ENCODE data around the gene FAR1.

The FAR1 gene

GRCh38 chr11:13668957-13669521 is 571 bp downstream of the FAR1 start:
- Histone ChIP-seq H3K4me3 (peak overlapping the region; percentile 85 to 99 (median 96)), H3K27ac (peak overlapping the region; percentile 39 to 93 (median 88))

- H3K27ac ChIP-seq: peak overlapping the region in 19 of 21 experiments; percentile 7 to 93 (median 88)
- peak overlapping the region; percentile 85 to 99 (median 96) for H3K4me3 ChIP-seq
These were observed 1.3 kb downstream of the FAR1 start for GRCh38 chr11:13669544-13670488.

- Histone ChIP-seq H3K4me3 (no peak overlapping the region), H3K27ac (peak overlapping the region in 5 of 21 experiments; percentile 5 to 62 (median 24))
These were observed 4.2 kb downstream of the FAR1 start for GRCh38 chr11:13672576-13673210.

- Histone ChIP-seq H3K4me3 (no peak overlapping the region), H3K27ac (peak overlapping the region in 4 of 21 experiments; percentile 24 to 38 (median 29))
These were observed 6.5 kb downstream of the FAR1 start for GRCh38 chr11:13674799-13675509.

- Histone ChIP-seq H3K27ac (peak overlapping the region in 1 of 21 experiments; percentile 10), H3K4me3 (no peak overlapping the region)
These were observed 8.1 kb downstream of the FAR1 start for GRCh38 chr11:13676576-13676975.

- H3K4me3 ChIP-seq: no peak overlapping the region
- H3K27ac ChIP-seq: no peak overlapping the region
These were observed 11.3 kb downstream of the FAR1 start for GRCh38 chr11:13679768-13680167.

GRCh38 chr11:13680501-13681264 is 12.2 kb downstream of the FAR1 start:
- Histone ChIP-seq H3K27ac (peak overlapping the region in 1 of 21 experiments; percentile 23), H3K4me3 (no peak overlapping the region)

- Histone ChIP-seq H3K4me3 (no peak overlapping the region), H3K27ac (no peak overlapping the region)
These were observed 13.0 kb downstream of the FAR1 start for GRCh38 chr11:13681446-13681845.

- H3K4me3 ChIP-seq: no peak overlapping the region
- H3K27ac ChIP-seq: no peak overlapping the region
These were observed 13.7 kb downstream of the FAR1 start for GRCh38 chr11:13682212-13682611.

- Histone ChIP-seq H3K27ac (peak overlapping the region in 2 of 21 experiments; percentile 16 to 22), H3K4me3 (no peak overlapping the region)
These were observed 17.1 kb downstream of the FAR1 start for GRCh38 chr11:13685461-13686108.

- H3K4me3 ChIP-seq: no peak overlapping the region
- no peak overlapping the region for H3K27ac ChIP-seq
These were observed 18.3 kb downstream of the FAR1 start for GRCh38 chr11:13686776-13687175.

- H3K4me3 ChIP-seq: no peak overlapping the region
- no peak overlapping the region for H3K27ac ChIP-seq
These were observed 18.8 kb downstream of the FAR1 start for GRCh38 chr11:13687271-13687670.

GRCh38 chr11:13691286-13691899 is 22.9 kb downstream of the FAR1 start:
- H3K27ac ChIP-seq: no peak overlapping the region
- no peak overlapping the region for H3K4me3 ChIP-seq

GRCh38 chr11:13692172-13692571 is 23.7 kb downstream of the FAR1 start:
- Histone ChIP-seq H3K27ac (no peak overlapping the region), H3K4me3 (no peak overlapping the region)

- H3K27ac ChIP-seq: no peak overlapping the region
- no peak overlapping the region for H3K4me3 ChIP-seq
These were observed 25.6 kb downstream of the FAR1 start for GRCh38 chr11:13694115-13694514.

- Histone ChIP-seq H3K4me3 (no peak overlapping the region), H3K27ac (no peak overlapping the region)
These were observed 27.4 kb downstream of the FAR1 start for GRCh38 chr11:13695886-13696285.

GRCh38 chr11:13697710-13698109 is 29.2 kb downstream of the FAR1 start:
- Histone ChIP-seq H3K4me3 (no peak overlapping the region), H3K27ac (no peak overlapping the region)

- Histone ChIP-seq H3K4me3 (no peak overlapping the region), H3K27ac (no peak overlapping the region)
These were observed 29.7 kb downstream of the FAR1 start for GRCh38 chr11:13698132-13698531.
